Neuron (in vitro differentiated cells): Measurements from ENCODE around the gene C5orf47.

Experiments used
- H2AFZ ChIP-seq: one replicate; pipeline ENCODE4 v1.6.1; 2013; ENCODE audit warnings: low read depth, mild to moderate bottlenecking, inconsistent platforms, low read length, moderate library complexity
- H3K27me3 ChIP-seq: one replicate; pipeline ENCODE4 v1.6.1; 2013; ENCODE audit warnings: low read length; ENCODE audit not compliant: insufficient read depth
- H3K36me3 ChIP-seq: one replicate; pipeline ENCODE4 v1.6.1; 2013; ENCODE audit warnings: low read length; ENCODE audit not compliant: insufficient read depth
- H3K4me1 ChIP-seq: one replicate; pipeline ENCODE4 v1.6.1; 2013; ENCODE audit warnings: low read length; ENCODE audit not compliant: insufficient read depth
- H3K4me3 ChIP-seq: 2 replicates; pipeline ENCODE4 v1.5.1; 2013; ENCODE audit warnings: mild to moderate bottlenecking, low read length, moderate library complexity
- H3K9me3 ChIP-seq: one replicate; pipeline ENCODE4 v1.6.1; 2013; ENCODE audit warnings: low read length

Gene C5orf47

DNA sequence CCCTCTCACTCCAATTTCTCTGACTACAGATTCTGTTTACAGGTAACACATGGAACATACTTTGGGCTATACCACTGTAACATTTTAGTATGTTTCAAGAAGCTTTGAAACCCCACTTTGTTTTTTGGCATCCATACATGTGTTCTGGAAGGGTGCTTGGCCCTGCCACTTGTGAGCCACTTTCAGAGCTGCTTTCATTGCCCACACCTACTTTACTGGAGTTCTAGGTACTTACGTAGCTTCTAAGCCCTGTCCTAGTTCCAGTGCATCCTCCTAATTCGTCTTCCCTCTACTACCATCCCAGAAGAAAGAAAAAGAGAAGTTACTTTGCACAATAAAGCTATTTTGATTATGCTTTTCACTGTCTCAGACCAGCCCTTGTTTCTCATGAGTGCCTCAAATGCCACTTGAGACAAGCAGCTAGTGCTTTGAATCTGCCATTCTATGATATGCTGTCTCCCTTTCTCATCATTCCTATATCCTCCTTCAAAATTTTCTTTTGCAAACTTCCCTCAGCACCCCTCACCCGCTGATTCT, 26.5 kb upstream of the C5orf47 start:
- no peaks in the 10 kb centered on the region for H3K27me3 ChIP-seq
- H2AFZ ChIP-seq: no peak overlapping the region
- H3K4me1 ChIP-seq: peaks cover 18% of the 10 kb centered on the region
- H3K4me3 ChIP-seq: no peak overlapping the region
- H3K9me3 ChIP-seq: no peaks in the 10 kb centered on the region
- peaks cover 3% of the 10 kb centered on the region for H3K36me3 ChIP-seq

DNA sequence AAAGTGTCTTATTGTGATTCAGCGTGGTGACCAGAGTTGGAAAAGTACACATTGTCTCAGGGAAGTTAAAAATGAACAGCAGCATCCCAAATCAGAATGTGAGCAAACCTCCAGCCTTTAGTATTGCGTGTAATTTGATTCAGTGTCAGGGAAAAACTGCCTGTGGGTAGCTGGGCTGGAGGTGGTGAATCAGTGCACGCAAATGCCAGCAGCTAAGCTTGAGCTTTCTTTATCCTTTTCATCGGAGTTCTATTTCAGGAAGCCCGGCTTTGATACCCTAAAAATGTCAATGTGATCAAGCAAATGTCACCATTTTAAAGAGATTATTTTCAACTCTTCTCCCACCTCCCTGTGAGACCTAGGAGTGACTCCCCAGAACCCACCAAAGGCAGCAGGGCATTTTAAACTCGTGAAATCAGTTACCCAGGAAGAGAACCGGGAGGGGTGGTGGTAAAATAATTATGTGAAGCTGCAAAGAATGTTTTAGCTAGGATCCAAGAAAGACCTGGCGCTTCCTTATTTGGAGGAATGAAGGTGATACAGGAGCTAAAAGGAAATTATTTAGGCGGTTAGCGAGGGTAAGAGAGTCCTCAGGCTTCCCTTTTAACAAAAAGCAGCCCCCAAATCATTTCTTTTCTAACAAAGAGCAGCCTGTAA, 25.7 kb upstream of the C5orf47 start:
- peaks cover 26% of the 10 kb centered on the region for H3K4me1 ChIP-seq
- H3K36me3 ChIP-seq: no peaks in the 10 kb centered on the region
- H3K4me3 ChIP-seq: peak overlapping the region; percentile 10
- no peaks in the 10 kb centered on the region for H3K27me3 ChIP-seq
- no peaks in the 10 kb centered on the region for H3K9me3 ChIP-seq
- peak overlapping the region; percentile 28 for H2AFZ ChIP-seq

GRCh38 chr5:173963867-173964441, 25.0 kb upstream of the C5orf47 start:
- no peaks in the 10 kb centered on the region for H3K36me3 ChIP-seq
- H3K4me1 ChIP-seq: peaks cover 32% of the 10 kb centered on the region
- no peaks in the 10 kb centered on the region for H3K9me3 ChIP-seq
- no peaks in the 10 kb centered on the region for H3K27me3 ChIP-seq
- peak overlapping the region; percentile 28 for H2AFZ ChIP-seq
- H3K4me3 ChIP-seq: peak overlapping the region; percentile 32

GRCh38 chr5:173964506-173964905, 24.5 kb upstream of the C5orf47 start:
- Histone ChIP-seq H3K4me3 (no peak overlapping the region), H2AFZ (no peak overlapping the region), H3K4me1 (peaks cover 37% of the 10 kb centered on the region), H3K9me3 (no peaks in the 10 kb centered on the region), H3K36me3 (no peaks in the 10 kb centered on the region), H3K27me3 (no peaks in the 10 kb centered on the region)

GRCh38 chr5:173967241-173967640, 21.7 kb upstream of the C5orf47 start:
- H3K4me1 ChIP-seq: peaks cover 46% of the 10 kb centered on the region
- H2AFZ ChIP-seq: no peak overlapping the region
- no peak overlapping the region for H3K4me3 ChIP-seq
- H3K27me3 ChIP-seq: no peaks in the 10 kb centered on the region
- no peaks in the 10 kb centered on the region for H3K9me3 ChIP-seq
- no peaks in the 10 kb centered on the region for H3K36me3 ChIP-seq

DNA sequence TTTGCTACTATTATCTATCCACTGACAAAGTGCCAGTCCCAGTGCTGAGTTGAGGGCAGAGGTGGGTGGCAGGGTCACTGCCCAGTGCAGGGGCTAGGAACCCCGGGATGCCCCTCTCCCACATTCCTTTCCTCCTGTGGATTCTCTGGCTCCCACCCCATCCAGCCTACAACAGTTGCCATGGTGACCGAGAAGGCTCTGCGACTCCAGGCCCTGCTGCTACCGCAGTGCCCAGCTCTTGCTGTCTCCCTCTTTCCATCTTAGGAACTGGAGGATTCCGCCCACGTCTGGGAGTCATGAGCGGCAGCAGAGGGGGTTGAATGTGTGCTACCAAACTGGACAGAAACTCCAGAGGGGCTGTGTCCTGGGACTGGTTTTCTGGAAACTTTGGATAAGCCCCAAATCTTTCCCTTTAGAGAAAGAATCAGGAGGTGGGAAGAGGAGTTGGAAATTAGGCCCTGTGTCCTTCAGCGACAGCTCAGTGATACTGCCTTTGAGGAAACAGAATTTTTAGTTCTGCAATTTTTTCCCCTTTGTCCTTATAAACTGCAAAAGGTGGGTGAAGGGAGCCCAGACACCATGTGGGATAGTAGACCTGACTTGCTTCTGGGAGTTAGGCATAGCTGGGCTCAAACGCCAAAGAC, 20.7 kb upstream of the C5orf47 start:
- peaks cover 37% of the 10 kb centered on the region for H3K4me1 ChIP-seq
- H3K4me3 ChIP-seq: no peak overlapping the region
- H3K36me3 ChIP-seq: no peaks in the 10 kb centered on the region
- no peaks in the 10 kb centered on the region for H3K27me3 ChIP-seq
- H3K9me3 ChIP-seq: no peaks in the 10 kb centered on the region
- peak overlapping the region; percentile 7 for H2AFZ ChIP-seq

DNA sequence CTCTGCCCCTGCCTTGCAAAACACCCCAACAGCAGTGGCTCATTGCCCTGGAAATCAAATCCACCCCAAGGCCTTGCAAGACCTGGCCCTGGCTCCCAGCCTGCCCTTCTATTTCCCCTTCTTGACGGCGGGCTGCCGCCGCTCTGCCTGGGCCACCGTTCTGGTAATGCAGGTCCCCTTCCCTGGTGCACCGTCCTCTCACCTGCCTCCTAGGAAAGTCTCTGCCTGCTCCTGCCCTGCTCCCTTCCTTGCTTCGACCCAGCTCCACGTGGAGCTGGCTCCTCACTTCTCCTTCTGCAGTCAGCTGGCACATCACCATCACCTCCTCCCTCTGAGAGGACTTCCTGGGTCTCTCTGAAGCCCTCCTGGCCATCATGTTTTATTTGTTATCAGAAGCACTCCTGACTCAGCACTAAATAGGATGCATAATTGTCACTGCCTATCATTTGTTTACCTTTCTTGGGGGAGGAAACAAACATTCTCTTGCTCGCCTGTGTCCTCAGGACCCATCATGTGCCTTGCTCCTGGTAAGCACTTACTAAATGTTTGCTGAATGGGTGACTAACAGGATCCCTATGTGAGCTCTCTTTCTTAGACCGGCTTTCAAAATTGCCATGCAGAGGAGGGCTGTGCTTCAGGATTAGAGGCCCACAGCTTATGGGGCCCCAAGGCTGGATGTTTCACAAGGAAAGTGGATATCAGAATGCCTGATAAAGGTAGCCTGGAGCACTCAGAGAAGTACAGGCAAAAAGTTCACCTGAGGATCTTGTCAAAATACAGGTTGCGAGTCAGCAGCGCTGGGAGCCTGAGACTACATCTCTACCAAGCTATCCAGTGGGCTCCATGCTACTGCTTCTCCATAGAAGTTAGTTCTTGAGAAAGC, 19.6 kb upstream of the C5orf47 start:
- Histone ChIP-seq H3K27me3 (no peaks in the 10 kb centered on the region), H3K4me1 (peaks cover 29% of the 10 kb centered on the region), H3K9me3 (no peaks in the 10 kb centered on the region), H2AFZ (no peak overlapping the region), H3K36me3 (no peaks in the 10 kb centered on the region), H3K4me3 (no peak overlapping the region)

- Histone ChIP-seq H3K9me3 (no peaks in the 10 kb centered on the region), H3K36me3 (no peaks in the 10 kb centered on the region), H2AFZ (no peak overlapping the region), H3K4me3 (no peak overlapping the region), H3K4me1 (peaks cover 29% of the 10 kb centered on the region), H3K27me3 (no peaks in the 10 kb centered on the region)
Measured at GRCh38 chr5:173970878-173971650, 17.9 kb upstream of the C5orf47 start.

DNA sequence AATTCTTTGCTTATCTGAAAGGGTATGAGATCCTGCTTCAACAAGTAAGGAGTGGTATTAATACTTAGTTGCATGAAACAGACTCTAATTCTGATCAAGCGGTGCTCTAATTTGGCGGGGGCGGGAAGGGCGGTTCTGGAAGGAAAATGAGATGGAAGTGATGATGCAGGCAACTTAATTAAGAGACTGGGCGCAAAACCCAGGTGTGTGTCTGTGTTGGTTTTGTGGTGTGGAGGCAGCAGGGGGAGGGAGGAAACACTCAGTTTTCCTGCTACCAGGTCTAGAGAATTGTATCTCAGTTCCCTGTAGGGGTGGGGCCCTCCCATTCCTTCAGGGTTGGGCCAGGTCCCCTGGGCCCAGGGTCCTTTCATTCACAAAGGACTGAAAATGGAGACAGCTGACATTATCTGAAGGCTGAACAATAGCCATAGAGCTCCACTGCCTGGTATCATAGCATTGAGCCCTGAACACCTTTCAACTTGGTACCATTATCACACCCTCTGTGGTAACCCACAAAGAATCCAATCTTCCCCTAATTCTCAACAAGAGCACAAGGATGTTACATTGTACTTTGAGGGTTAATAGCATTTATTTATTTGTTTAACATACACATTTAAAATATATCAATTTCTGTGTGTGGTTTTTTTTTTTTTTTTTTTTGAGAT, 17.2 kb upstream of the C5orf47 start:
- no peak overlapping the region for H3K4me3 ChIP-seq
- H3K27me3 ChIP-seq: no peaks in the 10 kb centered on the region
- H3K4me1 ChIP-seq: peaks cover 29% of the 10 kb centered on the region
- H3K36me3 ChIP-seq: no peaks in the 10 kb centered on the region
- H3K9me3 ChIP-seq: no peaks in the 10 kb centered on the region
- H2AFZ ChIP-seq: no peak overlapping the region

DNA sequence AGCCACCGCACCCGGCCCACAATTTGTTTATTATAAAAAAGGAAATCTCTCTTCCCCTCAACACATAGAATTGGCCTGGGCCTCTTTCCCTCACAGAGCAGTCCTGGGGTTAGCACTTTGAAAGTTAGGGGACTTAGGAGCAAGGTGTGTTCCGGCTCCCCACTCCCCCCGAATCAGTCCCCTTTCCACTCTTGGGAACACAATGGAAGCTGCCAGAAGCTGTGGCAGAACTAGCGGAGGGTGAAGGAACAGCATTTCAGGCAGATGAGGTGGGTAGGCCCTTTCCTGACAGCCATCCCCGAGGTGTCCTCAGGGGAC, 16.4 kb upstream of the C5orf47 start:
- Histone ChIP-seq H3K4me1 (peaks cover 27% of the 10 kb centered on the region), H2AFZ (no peak overlapping the region), H3K9me3 (no peaks in the 10 kb centered on the region), H3K27me3 (no peaks in the 10 kb centered on the region), H3K36me3 (no peaks in the 10 kb centered on the region), H3K4me3 (no peak overlapping the region)

GRCh38 chr5:173972925-173973615, 15.9 kb upstream of the C5orf47 start:
- H3K36me3 ChIP-seq: no peaks in the 10 kb centered on the region
- no peaks in the 10 kb centered on the region for H3K9me3 ChIP-seq
- no peaks in the 10 kb centered on the region for H3K27me3 ChIP-seq
- H3K4me3 ChIP-seq: no peak overlapping the region
- H3K4me1 ChIP-seq: peaks cover 22% of the 10 kb centered on the region
- no peak overlapping the region for H2AFZ ChIP-seq

GRCh38 chr5:173973616-173973969, 15.4 kb upstream of the C5orf47 start:
- H3K9me3 ChIP-seq: no peaks in the 10 kb centered on the region
- no peak overlapping the region for H2AFZ ChIP-seq
- no peaks in the 10 kb centered on the region for H3K27me3 ChIP-seq
- H3K36me3 ChIP-seq: no peaks in the 10 kb centered on the region
- no peak overlapping the region for H3K4me3 ChIP-seq
- peaks cover 17% of the 10 kb centered on the region for H3K4me1 ChIP-seq
